ENCODE results near the gene PPP1R14C. TPM values are rescaled to one million over a fixed set of nuclear protein-coding genes. Genes with fewer than 3 reads are reported as not detected.

The PPP1R14C gene
- total and polyA plus RNA-seq, 2 experiments from 2014 or later, result 1.1 to 1.4 TPM

- Histone ChIP-seq H3K4me1 (ENCODE audit: insufficient read depth) (peaks cover 6% of the 10 kb centered on the region; the same call in 1 of the 2 replicates), H3K27me3 (ENCODE audit: insufficient read depth) (peaks cover 47% of the 10 kb centered on the region), H3K4me3 (no peak overlapping the region), H4K20me1 (replicated peaks; ENCODE audit: insufficient read depth) (0 out of 2 replicates have a peak, but pooled peaks cover 3% of the 10 kb centered on the region), H3F3A (replicated peaks; ENCODE audit: low read depth) (peaks cover 6% of the 10 kb centered on the region; the same call in 1 of the 2 replicates), H2AFZ (no peak overlapping the region), H3K27ac (ENCODE audit: low read depth) (no peak overlapping the region), H3K79me2 (replicated peaks; ENCODE audit: insufficient read depth) (no peaks in the 10 kb centered on the region), H3K9me2 (ENCODE audit: insufficient read depth) (no peaks in the 10 kb centered on the region), H3K36me3 (ENCODE audit: insufficient read depth) (no peaks in the 10 kb centered on the region), H3K4me2 (no peak overlapping the region)
- Mint-ChIP-seq H3K36me3 (ENCODE audit: low read depth) (no peaks in the 10 kb centered on the region), H3K27ac (no peak overlapping the region), H3K27me3 (ENCODE audit: insufficient read depth, low read depth, poor library complexity) (peaks cover 36% of the 10 kb centered on the region), H3K4me3 (no peak overlapping the region), H3K9me3 (no peaks in the 10 kb centered on the region; the same call in 2 of the 3 replicates), H3K4me1 (peaks cover 23% of the 10 kb centered on the region)
- TF ChIP-seq ZNF114 (CRISPR knock-in tag; IDR thresholded peaks at IDR 0.05) (no peak), POLR2AphosphoS5 (IDR thresholded peaks at IDR 0.05; ENCODE audit: low read depth) (no peak), EZH2 (IDR thresholded peaks at IDR 0.05; ENCODE audit: low read depth, unreplicated experiment) (no peak), ZNF331 (CRISPR knock-in tag; IDR thresholded peaks at IDR 0.05; ENCODE audit: low read depth) (no peak), EZH2phosphoT487 (IDR thresholded peaks at IDR 0.05; ENCODE audit: unreplicated experiment) (no peak), CTCF (conservative IDR thresholded peaks at IDR 0.05; ENCODE audit: low read depth in 2 of 2) (no peak), JUNB (IDR thresholded peaks at IDR 0.05; ENCODE audit: unreplicated experiment) (no peak), CREB1 (CRISPR knock-in tag; IDR thresholded peaks at IDR 0.05; ENCODE audit: low read depth) (no peak), ETS1 (IDR thresholded peaks at IDR 0.05) (no peak), STAT1 (IDR thresholded peaks at IDR 0.05; ENCODE audit: unreplicated experiment) (no peak), NANOG (IDR thresholded peaks at IDR 0.05; ENCODE audit: borderline replicate concordance) (no peak), REST (IDR thresholded peaks at IDR 0.05; ENCODE audit: unreplicated experiment) (no peak), ZNF462 (CRISPR knock-in tag; IDR thresholded peaks at IDR 0.05) (no peak)
- no peak for ATAC-seq
- no peak for DNase-seq (ENCODE audit: low spot score)
Observed at GRCh38 chr6:150139533-150139932, 3.3 kb upstream of the PPP1R14C start.
